DMS53 treated with DMSO at 0.1 percent for 48 hours (cell line): ENCODE data around the gene CDHR5.
A peak's percentile ranks its signal among the peaks of the same experiment; 100 is the strongest.

Experiments
- DNase-seq: peaks from one replicate; lab custom pipeline; 2025; ENCODE audit not compliant: unreplicated experiment; lab: John Stamatoyannopoulos, UW

Gene CDHR5

GRCh38 chr11:569158-569885, 55.4 kb downstream of the CDHR5 start:
- no peak for DNase-seq

GRCh38 chr11:568306-569157, 56.2 kb downstream of the CDHR5 start:
- peak; percentile 94 for DNase-seq

- peak; percentile 13 for DNase-seq
Observed at GRCh38 chr11:567629-568292, 57.0 kb downstream of the CDHR5 start.

- no peak for DNase-seq
Observed at GRCh38 chr11:567011-567628, 57.6 kb downstream of the CDHR5 start.
